PC-3 (cell line): ENCODE measurements around the gene PCNT.

ENCODE experiments used
- CTCF ChIP-seq: fragments of 300-600 bp; sonication (generic); conservative IDR thresholded peaks from 2 replicates; pipeline ENCODE4 v1.5.1; 2017; ENCODE audit warnings: antibody characterized with exemption, low read depth, mild to moderate bottlenecking, low read length
- EZH2phosphoT487 ChIP-seq: fragments of 300-600 bp; sonication (generic); IDR thresholded peaks from 2 replicates; pipeline ENCODE4 v1.6.1; 2018; ENCODE audit warnings: mild to moderate bottlenecking, antibody characterized with exemption, low read length, borderline replicate concordance

GRCh38 chr21:46418265-46418946, 94.5 kb downstream of the PCNT start:
- TF ChIP-seq CTCF (no peak), EZH2phosphoT487 (no peak)
